Caco-2 (cell line): Measurements from ENCODE around the gene LTBP3. TPM values are rescaled to one million over a fixed set of nuclear protein-coding genes. Genes with fewer than 3 reads are reported as not detected.

ENCODE experiments used
- BruUV-seq: library from RNA; stranded (reverse); fragments of 400-500 nt; replicated peaks from 2 replicates; lab custom pipeline; 2021; lab: Mats Ljungman, UMichigan
- CTCF ChIA-PET: fragments of 300-600 bp; sonication (Branson Sonifier 250); formaldehyde crosslinking; loops from one replicate; lab custom pipeline; 2022; ENCODE audit warnings: antibody characterized with exemption; lab: Charles Lee
- POLR2A ChIA-PET: fragments of 300-600 bp; sonication (Branson Sonifier 250); formaldehyde crosslinking; loops from one replicate; lab custom pipeline; 2022; ENCODE audit warnings: antibody characterized with exemption; lab: Charles Lee
- DNase-seq, 2 experiments: peaks; one replicate each; pipeline versions ENCODE4 v3.0.0 to v3.0.0-alpha.2; 2020 to 2022
- H3K27me3 ChIP-seq: replicated peaks from 2 replicates; pipeline ENCODE4 v1.6.0; 2011; ENCODE audit warnings: low read length; ENCODE audit not compliant: control insufficient read depth, insufficient read depth
- H3K36me3 ChIP-seq: 2 replicates; pipeline ENCODE4 v1.5.1; 2011; ENCODE audit warnings: low read length; ENCODE audit not compliant: control insufficient read depth, insufficient read depth
- H3K4me1 ChIP-seq: fragments of 250-450 bp; sonication (Bioruptor Pico); 2 replicates; pipeline ENCODE4 v1.5.1; 2020; ENCODE audit warnings: mild to moderate bottlenecking
- H3K4me3 ChIP-seq: 2 replicates; pipeline ENCODE4 v1.5.1; 2011; ENCODE audit warnings: low read depth, mild to moderate bottlenecking, control low read depth, low read length
- H3K9me3 ChIP-seq: fragments of 250-450 bp; sonication (Bioruptor Pico); 2 replicates; pipeline ENCODE4 v1.5.1; 2020; ENCODE audit warnings: mild to moderate bottlenecking, moderate library complexity
- H3K27ac Mint-ChIP-seq: one replicate; pipeline ENCODE4 v1.8.0; 2022; ENCODE audit warnings: mixed read lengths; ENCODE audit not compliant: unreplicated experiment
- H3K27me3 Mint-ChIP-seq: one replicate; pipeline ENCODE4 v1.8.0; 2022; ENCODE audit warnings: mixed read lengths; ENCODE audit not compliant: insufficient read depth, unreplicated experiment
- H3K36me3 Mint-ChIP-seq: one replicate; pipeline ENCODE4 v1.8.0; 2022; ENCODE audit warnings: mild to moderate bottlenecking, mixed read lengths; ENCODE audit not compliant: insufficient read depth, unreplicated experiment
- H3K4me1 Mint-ChIP-seq: one replicate; pipeline ENCODE4 v1.8.0; 2022; ENCODE audit warnings: low read depth, mixed read lengths; ENCODE audit not compliant: unreplicated experiment
- H3K4me3 Mint-ChIP-seq: one replicate; pipeline ENCODE4 v1.8.0; 2022; ENCODE audit warnings: mild to moderate bottlenecking, moderate library complexity, mixed read lengths; ENCODE audit not compliant: unreplicated experiment
- H3K9me3 Mint-ChIP-seq: one replicate; pipeline ENCODE4 v1.8.0; 2022; ENCODE audit warnings: mixed read lengths; ENCODE audit not compliant: unreplicated experiment
- intact Hi-C: fragments of 100-400 bp; cut with micrococcal nuclease; formaldehyde crosslinking; loops from one replicate; pipeline ENCODE4 v1.10.0; 2022; ENCODE audit not compliant: unreplicated experiment
- total RNA-seq: library from RNA; stranded (reverse); gene quantifications from 2 replicates; pipeline ENCODE4 v1.2.3, GENCODE V29; 2022
- TF ChIP-seq, protein P1 (sequence below), 2 experiments: fragments of 200-600 bp in 1 of 2; IDR thresholded peaks; 1 replicate in 1 of 2; 2 replicates in 1 of 2; pipeline versions ENCODE4 v1.5.1 to v1.8.0; 2011 to 2022; ENCODE audit warnings: antibody characterized with exemption in 1 of 2, control low read depth in 1 of 2, inconsistent platforms in 1 of 2, low read depth in 1 of 2, low read length in 1 of 2, mild to moderate bottlenecking in 1 of 2, moderate library complexity in 1 of 2; ENCODE audit not compliant: insufficient read depth in 1 of 2, severe bottlenecking in 1 of 2, unreplicated experiment in 1 of 2

LTBP3 gene
- total RNA-seq, 1 experiment from 2014 or later: 91.2 TPM

DNA sequence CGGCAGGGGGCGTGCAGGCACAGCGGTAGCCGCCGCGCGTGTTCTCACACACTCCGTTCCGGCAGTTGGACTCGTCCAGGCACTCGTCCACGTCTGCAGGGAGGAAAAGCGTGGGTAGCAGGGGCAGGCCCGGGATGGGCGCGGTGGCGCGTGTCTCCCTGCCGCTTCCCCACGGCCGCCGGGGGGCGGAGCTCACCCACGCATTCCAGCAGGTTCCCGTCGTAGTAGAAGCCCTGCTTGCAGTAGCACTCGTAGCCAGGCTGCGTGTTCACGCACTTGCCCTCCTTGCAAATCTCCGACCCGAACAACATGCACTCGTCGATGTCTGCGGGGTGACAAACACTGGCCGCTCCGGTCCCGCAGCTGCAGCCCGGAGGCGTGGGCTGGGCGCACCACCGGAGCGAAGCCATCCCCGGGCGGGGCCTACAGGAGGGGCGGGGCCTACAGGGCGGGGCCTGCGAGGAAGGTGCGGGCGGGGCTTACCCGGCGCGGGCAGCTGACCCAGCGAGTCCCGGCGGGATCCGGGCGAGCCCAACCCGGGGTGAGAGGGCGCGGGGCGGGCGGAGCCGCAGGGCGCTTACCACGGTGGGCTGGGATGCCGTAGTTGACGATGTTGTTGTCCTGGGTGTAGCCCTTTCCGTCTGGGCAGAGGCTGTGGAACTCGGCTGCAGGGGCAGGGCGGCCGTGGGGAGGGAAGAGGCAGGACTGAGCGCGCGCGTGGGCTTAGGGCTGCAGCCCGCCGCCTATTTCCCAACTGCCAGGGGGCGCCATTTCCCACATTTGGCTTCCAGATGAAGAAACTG lies 17.7 kb downstream of the LTBP3 start:
- peaks cover 66% of the 10 kb centered on the region for H3K36me3 Mint-ChIP-seq
- Histone ChIP-seq H3K36me3 (peaks cover 7% of the 10 kb centered on the region; the same call in 1 of the 2 replicates), H3K4me3 (peak overlapping the region; percentile 21), H3K9me3 (no peaks in the 10 kb centered on the region), H3K27me3 (no peaks in the 10 kb centered on the region), H3K4me1 (peaks cover 14% of the 10 kb centered on the region)
- ChIA-PET POLR2A (no interaction called here), CTCF (interaction anchor here (0.6 to 2.7 kb wide), 7 partner anchors 11 to 68 kb away, joined by 3 to 23 read pairs (median 3); partner anchors contain the start of genes FAM89B, SCYL1 and ZNRD2)
- peak; percentile 71 to 74 for DNase-seq
- TF ChIP-seq, protein P1, sequence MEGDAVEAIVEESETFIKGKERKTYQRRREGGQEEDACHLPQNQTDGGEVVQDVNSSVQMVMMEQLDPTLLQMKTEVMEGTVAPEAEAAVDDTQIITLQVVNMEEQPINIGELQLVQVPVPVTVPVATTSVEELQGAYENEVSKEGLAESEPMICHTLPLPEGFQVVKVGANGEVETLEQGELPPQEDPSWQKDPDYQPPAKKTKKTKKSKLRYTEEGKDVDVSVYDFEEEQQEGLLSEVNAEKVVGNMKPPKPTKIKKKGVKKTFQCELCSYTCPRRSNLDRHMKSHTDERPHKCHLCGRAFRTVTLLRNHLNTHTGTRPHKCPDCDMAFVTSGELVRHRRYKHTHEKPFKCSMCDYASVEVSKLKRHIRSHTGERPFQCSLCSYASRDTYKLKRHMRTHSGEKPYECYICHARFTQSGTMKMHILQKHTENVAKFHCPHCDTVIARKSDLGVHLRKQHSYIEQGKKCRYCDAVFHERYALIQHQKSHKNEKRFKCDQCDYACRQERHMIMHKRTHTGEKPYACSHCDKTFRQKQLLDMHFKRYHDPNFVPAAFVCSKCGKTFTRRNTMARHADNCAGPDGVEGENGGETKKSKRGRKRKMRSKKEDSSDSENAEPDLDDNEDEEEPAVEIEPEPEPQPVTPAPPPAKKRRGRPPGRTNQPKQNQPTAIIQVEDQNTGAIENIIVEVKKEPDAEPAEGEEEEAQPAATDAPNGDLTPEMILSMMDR (IDR thresholded peaks at IDR 0.05; ENCODE audit: insufficient read depth in 1 of 2, low read depth in 1 of 2, low read length in 1 of 2, severe bottlenecking in 1 of 2, unreplicated experiment in 1 of 2): peak; percentile 64
- no peaks in the 10 kb centered on the region for H3K27me3 Mint-ChIP-seq
- H3K27ac Mint-ChIP-seq: peak overlapping the region; percentile 46
- H3K4me1 Mint-ChIP-seq: peaks cover 33% of the 10 kb centered on the region
- BruUV-seq: no TSS peak
- intact Hi-C loops: loop anchor here (1.0 to 2.0 kb wide), 2 partner anchors 12 to 30 kb away; partner anchors contain the start of gene ZNRD2
- peak overlapping the region; percentile 63 for H3K4me3 Mint-ChIP-seq
- H3K9me3 Mint-ChIP-seq: no peaks in the 10 kb centered on the region

DNA sequence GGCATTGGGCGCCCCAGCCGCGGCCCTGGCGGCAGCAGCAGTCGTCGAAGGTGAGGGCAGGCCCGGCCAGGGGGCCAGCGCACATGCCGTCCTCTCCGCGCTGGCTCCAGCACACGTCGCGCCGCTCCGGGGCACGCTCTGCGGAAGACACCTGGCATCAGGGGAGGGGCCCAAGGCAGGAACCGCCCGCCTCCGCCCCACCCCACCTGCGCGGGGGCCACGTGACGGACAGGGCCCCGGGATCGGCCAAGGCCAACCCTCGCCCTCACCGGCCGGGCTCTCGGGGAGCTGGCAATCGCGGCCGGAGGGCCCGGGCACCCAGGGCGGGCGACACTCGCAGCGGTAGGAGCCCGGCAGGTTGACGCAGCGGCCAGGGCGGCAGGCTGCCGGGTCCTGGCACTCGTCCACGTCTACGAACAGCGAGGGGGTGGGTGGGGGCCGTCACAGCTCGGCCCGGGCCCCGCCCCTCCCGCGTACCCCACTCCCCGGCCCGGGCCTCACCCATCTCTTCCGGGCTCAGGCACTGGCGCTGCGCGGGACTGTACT lies 18.3 kb downstream of the LTBP3 start:
- Mint-ChIP-seq H3K4me3 (peak overlapping the region; percentile 63), H3K27me3 (no peaks in the 10 kb centered on the region), H3K9me3 (no peaks in the 10 kb centered on the region), H3K27ac (no peak overlapping the region), H3K4me1 (peaks cover 27% of the 10 kb centered on the region), H3K36me3 (peaks cover 72% of the 10 kb centered on the region)
- intact Hi-C loops: loop anchor here (2.0 kb wide), 1 partner anchor 31 kb away; the partner anchor contains the start of gene ZNRD2
- TF ChIP-seq, protein P1 (IDR thresholded peaks at IDR 0.05; ENCODE audit: insufficient read depth in 1 of 2, low read depth in 1 of 2, low read length in 1 of 2, severe bottlenecking in 1 of 2, unreplicated experiment in 1 of 2): no peak
- POLR2A ChIA-PET: no interaction called here
- peak overlapping the region; percentile 21; the same call in 1 of the 2 replicates for H3K4me3 ChIP-seq
- CTCF ChIA-PET: interaction anchor here (1.0 to 2.7 kb wide), 3 partner anchors 10 to 30 kb away, joined by 3 to 18 read pairs (median 4); partner anchors contain the start of gene ZNRD2
- H3K36me3 ChIP-seq: peaks cover 7% of the 10 kb centered on the region; the same call in 1 of the 2 replicates
- DNase-seq: no peak
- no peaks in the 10 kb centered on the region for H3K9me3 ChIP-seq
- peaks cover 13% of the 10 kb centered on the region for H3K4me1 ChIP-seq
- BruUV-seq: no TSS peak
- H3K27me3 ChIP-seq: no peaks in the 10 kb centered on the region
